Stimulated activated CD4-positive, alpha-beta T cell treated with anti-CD3 and anti-CD28 coated beads, Interleukin-12 subunit alpha, Interleukin-12 subunit beta, amount 100 ng/mL, for 24 hours (primary cell): Measurements from ENCODE around the gene AP1AR.
"Not testable (repeated sequence)": the region's sequence is repeated elsewhere in the genome, so short reads cannot be mapped to it uniquely, and the experiment has no call there.

Experiments
- DNase-seq, 2 experiments: peaks; one replicate each; pipeline ENCODE4 v3.0.0-alpha.2; 2020; ENCODE audit warnings: low read depth in 2 of 2

The AP1AR gene

GRCh38 chr4:112279025-112279881 lies 47.7 kb downstream of the AP1AR start:
- no peak for DNase-seq

GRCh38 chr4:112279882-112280315 lies 48.3 kb downstream of the AP1AR start:
- no peak for DNase-seq

GRCh38 chr4:112280386-112281056 lies 48.9 kb downstream of the AP1AR start:
- no peak for DNase-seq

- not testable (repeated sequence) for DNase-seq
Observed at GRCh38 chr4:112281895-112282398, 50.4 kb downstream of the AP1AR start.

- no peak for DNase-seq
Observed at GRCh38 chr4:112282860-112283667, 51.5 kb downstream of the AP1AR start.

- no peak for DNase-seq
Observed at GRCh38 chr4:112284166-112284565, 52.6 kb downstream of the AP1AR start.

- DNase-seq, result no peak
Observed at GRCh38 chr4:112284662-112285411, 53.2 kb downstream of the AP1AR start.

GRCh38 chr4:112287258-112287989 lies 55.8 kb downstream of the AP1AR start:
- no peak for DNase-seq

GRCh38 chr4:112288455-112288854 lies 56.9 kb downstream of the AP1AR start:
- no peak for DNase-seq

- no peak for DNase-seq
Observed at GRCh38 chr4:112289407-112290253, 58.0 kb downstream of the AP1AR start.

GRCh38 chr4:112290341-112290740 lies 58.8 kb downstream of the AP1AR start:
- DNase-seq, result no peak

GRCh38 chr4:112296949-112297880 lies 65.6 kb downstream of the AP1AR start, which contains the start of gene ALPK1:
Gene ALPK1 (plus strand): TSS chr4:112297369.
- no peak for DNase-seq

- DNase-seq, result no peak
Observed at GRCh38 chr4:112299721-112300120, 68.1 kb downstream of the AP1AR start.

- no peak for DNase-seq
Observed at GRCh38 chr4:112302320-112303274, 71.0 kb downstream of the AP1AR start.

- DNase-seq, result not testable (repeated sequence)
Observed at GRCh38 chr4:112305477-112305876, 73.9 kb downstream of the AP1AR start.

- DNase-seq, result not testable (repeated sequence)
Observed at GRCh38 chr4:112309263-112309791, 77.7 kb downstream of the AP1AR start.

- DNase-seq, result no peak
Observed at GRCh38 chr4:112311516-112311915, 79.9 kb downstream of the AP1AR start.
